Astrocyte (in vitro differentiated cells and primary cell): ENCODE results near the gene TJP1. TPM values are rescaled to one million over a fixed set of nuclear protein-coding genes. Genes with fewer than 3 reads are reported as not detected.

Experiments used
- DNase-seq: peaks from one replicate; pipeline ENCODE4 v3.0.0-alpha.2; 2010; ENCODE audit warnings: low read depth
- FAIRE-seq: peaks from 2 replicates; lab custom pipeline; 2011; peaks lifted over from hg19 to GRCh38; lab: Jason Lieb, UNC
- H2AFZ ChIP-seq: 2 replicates; pipeline ENCODE4 v1.6.0; 2012; ENCODE audit warnings: low read depth, low read length, inconsistent platforms
- H3K27ac ChIP-seq: 2 replicates; pipeline ENCODE4 v1.5.1; 2011; ENCODE audit warnings: low read depth, low read length, inconsistent platforms
- H3K27me3 ChIP-seq: 2 replicates; pipeline ENCODE4 v1.6.0; 2011; ENCODE audit warnings: low read length, inconsistent platforms; ENCODE audit not compliant: insufficient read depth
- H3K36me3 ChIP-seq: 2 replicates; pipeline ENCODE4 v1.5.1; 2011; ENCODE audit warnings: low read length, inconsistent platforms; ENCODE audit not compliant: insufficient read depth
- H3K4me1 ChIP-seq: 2 replicates; pipeline ENCODE4 v1.5.1; 2011; ENCODE audit warnings: low read length, inconsistent platforms; ENCODE audit not compliant: insufficient read depth
- H3K4me2 ChIP-seq: 2 replicates; pipeline ENCODE4 v1.6.0; 2012; ENCODE audit warnings: low read length, inconsistent platforms
- H3K4me3 ChIP-seq: 2 replicates; pipeline ENCODE4 v1.5.1; 2011; ENCODE audit warnings: low read depth, mild to moderate bottlenecking, low read length, inconsistent platforms; ENCODE audit not compliant: insufficient read depth
- H3K79me2 ChIP-seq: 2 replicates; pipeline ENCODE4 v1.6.0; 2012; ENCODE audit warnings: mild to moderate bottlenecking, low read length, inconsistent platforms; ENCODE audit not compliant: insufficient read depth
- H3K9ac ChIP-seq: 2 replicates; pipeline ENCODE4 v1.6.0; 2012; ENCODE audit warnings: mild to moderate bottlenecking, low read length, inconsistent platforms
- H3K9me3 ChIP-seq: 2 replicates; pipeline ENCODE4 v1.5.1; 2012; ENCODE audit warnings: low read depth, mild to moderate bottlenecking, low read length, inconsistent platforms; ENCODE audit not compliant: insufficient read depth
- H4K20me1 ChIP-seq: 2 replicates; pipeline ENCODE4 v1.6.0; 2012; ENCODE audit warnings: low read length, inconsistent platforms; ENCODE audit not compliant: insufficient read depth
- H3K27ac Mint-ChIP-seq: one replicate; pipeline ENCODE4 v1.8.0; 2021; ENCODE audit warnings: mild to moderate bottlenecking, mixed read lengths; ENCODE audit not compliant: unreplicated experiment
- H3K27me3 Mint-ChIP-seq: one replicate; pipeline ENCODE4 v1.8.0; 2021; ENCODE audit warnings: low read depth, mixed read lengths; ENCODE audit not compliant: unreplicated experiment
- H3K36me3 Mint-ChIP-seq: one replicate; pipeline ENCODE4 v1.8.0; 2021; ENCODE audit warnings: low read depth, mixed read lengths; ENCODE audit not compliant: unreplicated experiment
- H3K4me1 Mint-ChIP-seq: one replicate; pipeline ENCODE4 v1.8.0; 2021; ENCODE audit warnings: low read depth, mixed read lengths; ENCODE audit not compliant: unreplicated experiment
- H3K4me3 Mint-ChIP-seq: one replicate; pipeline ENCODE4 v1.8.0; 2021; ENCODE audit warnings: mild to moderate bottlenecking, moderate library complexity, mixed read lengths; ENCODE audit not compliant: unreplicated experiment
- H3K9me3 Mint-ChIP-seq: one replicate; pipeline ENCODE4 v1.8.0; 2021; ENCODE audit warnings: mild to moderate bottlenecking, mixed read lengths; ENCODE audit not compliant: unreplicated experiment
- EZH2 ChIP-seq: IDR thresholded peaks from 2 replicates; pipeline ENCODE4 v1.6.1; 2012; ENCODE audit warnings: mild to moderate bottlenecking, low read length, inconsistent platforms; ENCODE audit not compliant: insufficient read depth
- total RNA-seq: library from RNA; stranded (reverse); gene quantifications from 2 replicates; pipeline ENCODE4 v1.2.1, GENCODE V29; 2021
- TF ChIP-seq, protein P1 (sequence below): IDR thresholded peaks from 2 replicates; pipeline ENCODE4 v1.5.1; 2011; ENCODE audit warnings: low read depth, mild to moderate bottlenecking, inconsistent platforms, low read length, moderate library complexity; ENCODE audit not compliant: insufficient read depth

Gene TJP1
- total RNA-seq, 1 donor from 2014 or later, result 137 TPM

DNA sequence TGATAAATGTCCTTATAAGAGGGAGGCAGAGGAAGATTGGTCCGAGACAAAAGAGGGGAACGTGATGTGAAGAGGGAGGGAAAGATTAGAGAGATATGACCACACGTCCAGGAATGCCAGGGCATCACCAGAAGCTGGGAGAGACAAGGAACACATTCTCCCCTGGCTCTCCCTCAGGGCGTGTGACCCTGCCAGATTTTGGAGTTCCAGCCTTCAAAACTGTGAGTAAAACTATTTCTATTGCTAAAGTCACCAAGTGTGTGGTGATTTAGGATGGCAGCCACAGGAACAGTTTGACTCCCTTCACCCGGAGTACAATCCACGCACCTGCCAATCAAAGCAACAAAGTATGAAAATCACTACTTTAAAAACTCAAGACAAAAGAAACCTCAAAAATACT, 32.1 kb upstream of the TJP1 start:
- TF ChIP-seq EZH2, result no peak
- TF ChIP-seq, protein P1, sequence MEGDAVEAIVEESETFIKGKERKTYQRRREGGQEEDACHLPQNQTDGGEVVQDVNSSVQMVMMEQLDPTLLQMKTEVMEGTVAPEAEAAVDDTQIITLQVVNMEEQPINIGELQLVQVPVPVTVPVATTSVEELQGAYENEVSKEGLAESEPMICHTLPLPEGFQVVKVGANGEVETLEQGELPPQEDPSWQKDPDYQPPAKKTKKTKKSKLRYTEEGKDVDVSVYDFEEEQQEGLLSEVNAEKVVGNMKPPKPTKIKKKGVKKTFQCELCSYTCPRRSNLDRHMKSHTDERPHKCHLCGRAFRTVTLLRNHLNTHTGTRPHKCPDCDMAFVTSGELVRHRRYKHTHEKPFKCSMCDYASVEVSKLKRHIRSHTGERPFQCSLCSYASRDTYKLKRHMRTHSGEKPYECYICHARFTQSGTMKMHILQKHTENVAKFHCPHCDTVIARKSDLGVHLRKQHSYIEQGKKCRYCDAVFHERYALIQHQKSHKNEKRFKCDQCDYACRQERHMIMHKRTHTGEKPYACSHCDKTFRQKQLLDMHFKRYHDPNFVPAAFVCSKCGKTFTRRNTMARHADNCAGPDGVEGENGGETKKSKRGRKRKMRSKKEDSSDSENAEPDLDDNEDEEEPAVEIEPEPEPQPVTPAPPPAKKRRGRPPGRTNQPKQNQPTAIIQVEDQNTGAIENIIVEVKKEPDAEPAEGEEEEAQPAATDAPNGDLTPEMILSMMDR, result no peak
- Histone ChIP-seq H3K9me3 (no peaks in the 10 kb centered on the region), H3K4me2 (no peak overlapping the region), H3K36me3 (no peaks in the 10 kb centered on the region), H3K27ac (no peak overlapping the region), H3K27me3 (no peaks in the 10 kb centered on the region), H3K79me2 (no peaks in the 10 kb centered on the region), H3K4me3 (no peak overlapping the region), H4K20me1 (no peaks in the 10 kb centered on the region), H3K9ac (no peak overlapping the region), H3K4me1 (peaks cover 3% of the 10 kb centered on the region), H2AFZ (no peak overlapping the region)
- no peaks in the 10 kb centered on the region for H3K9me3 Mint-ChIP-seq
- H3K36me3 Mint-ChIP-seq, result no peaks in the 10 kb centered on the region
- H3K4me3 Mint-ChIP-seq, result no peak overlapping the region
- FAIRE-seq (no peak), DNase-seq (no peak)
- no peaks in the 10 kb centered on the region for H3K27me3 Mint-ChIP-seq
- H3K27ac Mint-ChIP-seq, result no peak overlapping the region
- no peaks in the 10 kb centered on the region for H3K4me1 Mint-ChIP-seq

DNA sequence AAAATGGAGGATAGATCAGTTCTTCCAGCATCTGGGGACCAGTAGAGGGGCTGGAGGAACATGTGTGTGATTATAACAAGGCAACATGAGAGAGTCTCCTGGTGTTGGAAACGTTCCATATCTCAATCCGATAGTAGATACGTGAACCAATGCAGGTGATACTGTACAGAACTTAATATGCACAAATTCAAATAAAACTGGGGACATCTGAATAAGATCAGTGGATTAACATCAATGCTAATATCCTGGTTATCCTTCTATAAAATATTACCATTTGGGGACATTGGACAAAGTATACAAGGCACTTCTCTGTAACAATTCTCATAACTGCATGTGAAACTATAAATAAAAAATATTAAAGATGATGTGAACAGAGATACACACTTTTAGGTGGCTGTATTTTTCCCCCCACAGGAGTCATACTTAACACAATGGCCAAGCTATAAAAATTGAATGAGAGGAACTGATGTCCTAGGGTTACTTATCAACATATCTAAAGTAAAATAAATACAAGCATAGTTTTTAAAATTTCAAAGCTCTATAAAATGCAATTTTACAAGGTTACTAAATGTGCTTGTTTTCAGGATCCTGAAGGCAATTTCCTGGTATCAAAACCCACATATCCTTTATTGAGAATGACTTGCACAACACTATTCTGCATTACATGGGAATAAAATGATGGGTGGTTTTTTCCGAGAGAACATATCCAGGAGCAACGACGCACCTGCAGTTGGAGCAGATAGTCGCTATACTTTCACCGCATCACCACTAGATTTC, 31.1 kb upstream of the TJP1 start:
- H3K27ac Mint-ChIP-seq, result no peak overlapping the region
- H4K20me1 ChIP-seq, result no peaks in the 10 kb centered on the region

DNA sequence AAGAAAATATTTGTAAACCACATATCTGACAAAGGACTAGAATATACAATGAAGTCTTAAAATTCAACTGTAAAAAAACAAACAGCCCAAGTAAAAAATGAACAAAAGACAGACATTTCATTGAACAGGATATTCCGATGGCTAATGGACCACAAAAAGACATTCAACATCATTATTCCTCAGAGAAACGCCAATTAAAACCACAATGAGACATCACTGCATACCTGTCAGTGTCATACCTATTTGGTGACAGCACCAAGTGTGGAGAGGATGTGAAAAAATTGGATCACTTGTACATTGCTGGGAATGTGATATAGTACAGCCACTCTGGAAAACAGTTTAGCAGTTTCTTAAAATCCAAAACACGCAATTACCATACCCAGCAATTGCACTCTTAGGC, 29.9 kb upstream of the TJP1 start:
- TF ChIP-seq, protein P1, result no peak
- no peak for TF ChIP-seq EZH2
- no peak overlapping the region for H3K4me3 ChIP-seq
- Mint-ChIP-seq H3K27ac (no peak overlapping the region), H3K9me3 (peaks cover 3% of the 10 kb centered on the region), H3K4me1 (no peaks in the 10 kb centered on the region), H3K4me3 (no peak overlapping the region), H3K27me3 (no peaks in the 10 kb centered on the region), H3K36me3 (peaks cover 2% of the 10 kb centered on the region)
- H3K36me3 ChIP-seq, result no peaks in the 10 kb centered on the region
- H3K9ac ChIP-seq, result no peak overlapping the region
- no peaks in the 10 kb centered on the region for H4K20me1 ChIP-seq
- H3K27me3 ChIP-seq, result no peaks in the 10 kb centered on the region
- no peak for DNase-seq
- H3K9me3 ChIP-seq, result no peaks in the 10 kb centered on the region
- H3K4me2 ChIP-seq, result no peak overlapping the region
- no peaks in the 10 kb centered on the region for H3K79me2 ChIP-seq
- no peak overlapping the region for H3K27ac ChIP-seq
- no peak for FAIRE-seq
- no peaks in the 10 kb centered on the region for H3K4me1 ChIP-seq
- H2AFZ ChIP-seq, result no peak overlapping the region

More for the DNA sequence above, 31.1 kb upstream of the TJP1 start:
- FAIRE-seq (no peak), DNase-seq (no peak)
- Histone ChIP-seq H3K4me3 (no peak overlapping the region), H3K79me2 (no peaks in the 10 kb centered on the region), H3K9ac (no peak overlapping the region), H3K27ac (no peak overlapping the region), H3K9me3 (no peaks in the 10 kb centered on the region), H2AFZ (no peak overlapping the region), H3K4me1 (no peaks in the 10 kb centered on the region), H3K4me2 (no peak overlapping the region), H3K27me3 (no peaks in the 10 kb centered on the region), H3K36me3 (no peaks in the 10 kb centered on the region)
- Mint-ChIP-seq H3K9me3 (no peaks in the 10 kb centered on the region), H3K36me3 (no peaks in the 10 kb centered on the region), H3K27me3 (no peaks in the 10 kb centered on the region), H3K4me1 (no peaks in the 10 kb centered on the region), H3K4me3 (no peak overlapping the region)
- TF ChIP-seq, protein P1, result no peak
- TF ChIP-seq EZH2, result no peak
